Retina (tissue), 1 donor: ENCODE results near the gene DALRD3.

ENCODE experiments used
- DNase-seq: peaks from one replicate; pipeline ENCODE4 v3.0.0-alpha.2; 2016

Gene DALRD3

DNA sequence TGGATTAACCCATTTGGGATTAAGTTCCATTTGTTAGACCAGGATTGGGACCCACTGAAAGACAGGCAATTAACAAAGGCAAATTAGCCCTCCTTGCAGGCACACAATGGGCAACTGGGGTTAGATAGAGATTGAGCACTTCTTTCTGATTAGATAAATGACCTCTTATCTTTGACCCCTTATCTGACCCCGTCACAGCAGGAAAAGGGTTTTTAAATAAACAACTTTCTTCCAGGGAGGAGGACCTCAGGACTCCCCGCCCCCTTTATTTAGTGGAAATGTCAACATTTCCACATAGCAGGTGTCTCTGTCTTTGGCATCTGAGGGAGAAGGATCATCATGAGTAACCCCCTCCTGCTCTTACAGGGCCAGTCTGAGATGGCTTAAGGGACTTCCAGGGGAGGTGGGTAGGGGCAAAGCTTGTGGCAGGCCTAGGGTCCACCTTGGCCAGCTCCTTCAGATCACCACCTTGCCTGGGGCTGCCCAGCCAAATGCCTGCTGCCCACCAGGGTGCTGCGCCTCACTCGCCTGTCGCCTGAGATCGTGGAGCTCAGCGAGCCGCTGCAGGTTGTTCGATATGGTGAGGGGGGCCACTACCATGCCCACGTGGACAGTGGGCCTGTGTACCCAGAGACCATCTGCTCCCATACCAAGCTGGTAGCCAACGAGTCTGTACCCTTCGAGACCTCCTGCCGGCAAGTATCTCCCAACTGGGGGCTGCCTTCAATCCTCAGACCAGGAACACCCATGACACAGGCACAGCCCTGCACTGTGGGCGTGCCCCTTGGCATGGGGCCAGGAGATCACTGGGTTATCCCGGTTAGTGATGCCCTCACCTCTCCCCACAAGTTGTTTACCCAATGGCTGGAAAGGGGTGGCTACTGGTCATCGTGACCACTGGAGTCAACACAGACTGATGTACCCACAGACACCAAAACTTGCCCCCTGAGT is 13.8 kb downstream of the DALRD3 start:
- no peak for DNase-seq

- no peak for DNase-seq
These were observed 17.2 kb downstream of the DALRD3 start for GRCh38 chr3:49001155-49001554.

- DNase-seq, result no peak
These were observed 19.1 kb downstream of the DALRD3 start for GRCh38 chr3:48999085-48999858.

DNA sequence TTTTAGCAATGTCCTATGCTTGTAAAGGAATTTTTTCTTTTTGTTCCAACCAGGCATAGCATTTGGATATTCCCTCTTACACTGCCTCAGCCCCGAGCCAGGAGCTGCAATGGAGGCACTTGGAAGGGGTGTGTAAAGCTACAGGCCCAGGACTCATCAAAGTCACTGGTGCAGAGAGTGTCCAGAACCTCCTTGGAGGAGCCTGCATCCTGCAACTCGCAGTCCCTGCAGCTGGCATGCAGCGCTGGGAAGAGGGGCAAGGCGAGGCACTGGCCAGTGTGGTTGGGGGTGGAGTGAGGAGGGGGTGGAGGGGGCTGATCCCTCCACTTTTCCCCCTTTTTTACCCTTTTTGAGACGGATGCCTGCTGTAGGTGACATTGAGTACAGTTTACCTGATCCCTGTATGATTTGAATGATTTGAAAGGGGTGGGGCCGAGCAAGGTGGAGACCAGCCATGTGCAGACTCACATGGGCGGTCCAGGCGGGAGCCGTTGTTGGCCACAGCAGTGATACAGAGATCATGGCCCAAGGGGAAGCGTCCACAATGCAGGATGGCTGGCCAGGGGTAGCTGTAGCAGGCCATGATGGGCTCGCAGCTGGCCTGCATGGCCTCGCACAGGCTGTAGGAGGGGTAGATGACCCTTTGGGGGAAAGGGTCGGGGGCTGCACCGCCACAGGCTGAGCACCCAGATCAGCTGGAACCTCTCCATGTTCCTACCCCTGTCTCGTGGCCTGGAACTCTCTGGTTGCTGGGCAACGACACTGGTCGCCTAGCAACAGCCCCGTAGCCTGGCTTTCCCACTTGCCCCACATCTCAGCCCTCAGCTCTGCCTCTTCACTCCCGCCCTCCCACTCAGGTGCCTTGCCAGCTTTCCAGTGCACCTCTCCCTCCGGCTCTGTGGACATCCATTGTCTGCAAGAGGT is 20.4 kb downstream of the DALRD3 start:
- DNase-seq, result peak; percentile 98

GRCh38 chr3:48997102-48997635 is 21.2 kb downstream of the DALRD3 start:
- no peak for DNase-seq

- DNase-seq, result no peak
These were observed 21.7 kb downstream of the DALRD3 start for GRCh38 chr3:48996640-48997039.

DNA sequence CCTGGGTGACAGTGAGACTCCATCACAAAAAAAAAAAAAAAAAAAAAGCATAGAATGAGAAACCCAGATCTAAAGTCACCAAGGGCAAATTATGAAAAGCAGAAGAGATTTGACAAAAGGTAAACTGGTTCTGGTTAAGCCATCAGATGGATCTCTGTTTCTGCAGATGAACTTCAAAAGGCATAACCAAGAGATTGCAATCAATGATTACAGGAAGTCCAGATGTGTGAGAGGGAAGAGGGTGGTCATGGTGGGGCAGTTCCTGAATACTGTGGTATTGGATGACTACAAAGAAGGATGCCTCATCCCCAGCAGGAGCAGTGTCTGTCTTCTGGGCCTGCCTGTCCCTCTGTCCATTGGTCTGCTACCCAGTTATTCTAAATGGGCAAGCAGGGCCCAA is 24.5 kb downstream of the DALRD3 start:
- DNase-seq, result no peak

GRCh38 chr3:48991851-48992545 is 26.4 kb downstream of the DALRD3 start:
- DNase-seq, result no peak

GRCh38 chr3:48990636-48991469 is 27.5 kb downstream of the DALRD3 start:
- DNase-seq, result peak; percentile 86

- DNase-seq, result peak; percentile 93
These were observed 28.4 kb downstream of the DALRD3 start, which contains the start of gene P4HTM for GRCh38 chr3:48989796-48990635. P4HTM (plus strand) TSS chr3:48990241; CDS start chr3:48990257, 16 bp downstream.

DNA sequence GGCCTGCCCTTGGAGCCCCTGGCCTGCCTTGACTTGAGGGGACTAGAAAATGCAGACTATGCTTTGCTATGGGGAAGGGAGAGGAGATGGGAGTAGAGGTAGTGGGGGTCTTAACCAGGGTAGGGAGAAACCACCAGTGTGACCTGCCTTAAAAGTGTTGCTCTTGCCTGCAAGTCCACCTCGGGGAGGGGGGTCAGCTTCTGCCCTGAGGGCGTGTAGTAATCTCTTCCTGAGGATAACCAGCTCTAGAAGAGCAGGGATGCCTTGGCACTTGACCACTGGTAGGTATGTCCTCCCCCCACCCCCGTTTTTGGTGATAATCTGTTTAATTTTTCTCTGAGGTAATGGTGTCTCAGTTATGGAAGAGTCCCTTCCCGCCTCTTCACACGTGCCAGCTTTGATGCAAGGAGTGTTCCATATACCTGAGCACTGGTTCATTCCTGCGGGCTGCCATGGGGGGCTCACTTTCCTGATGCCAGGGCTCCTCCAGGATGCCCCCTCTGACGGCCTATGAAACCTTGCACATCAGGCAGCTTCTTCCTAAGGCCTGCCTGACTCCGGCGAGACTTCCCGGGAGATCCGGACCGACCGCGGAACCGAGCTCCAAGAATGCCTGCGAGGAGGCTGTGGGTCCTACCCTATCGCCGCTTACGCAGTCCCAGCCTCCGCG is 29.1 kb downstream of the DALRD3 start:
- no peak for DNase-seq

DNA sequence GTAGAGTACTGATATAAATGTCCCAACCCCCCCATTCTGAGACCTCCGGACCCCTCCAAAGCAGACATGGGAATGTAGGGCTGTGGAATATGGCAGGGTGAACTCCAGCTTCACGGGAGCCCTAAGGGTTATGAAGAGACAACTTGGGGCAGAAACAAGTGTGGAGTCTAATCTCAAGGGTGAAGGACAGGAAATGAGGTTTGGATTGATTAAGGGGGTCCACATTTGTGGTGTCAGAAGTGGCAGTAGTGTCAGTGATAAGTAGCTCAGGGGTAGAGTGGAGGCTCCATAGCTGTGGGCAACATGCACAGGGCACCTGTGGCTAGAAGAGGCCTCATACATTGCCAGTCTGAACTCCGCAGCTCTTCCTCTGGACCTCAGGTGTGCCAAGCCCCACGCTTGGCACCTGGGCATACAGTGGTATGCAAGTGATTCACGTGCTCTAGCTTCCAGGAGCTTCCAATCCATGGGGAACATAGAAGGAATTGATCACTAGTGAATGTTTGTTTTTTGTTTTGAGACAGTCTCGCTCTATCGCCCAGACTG is 32.5 kb downstream of the DALRD3 start:
- DNase-seq, result no peak

DNA sequence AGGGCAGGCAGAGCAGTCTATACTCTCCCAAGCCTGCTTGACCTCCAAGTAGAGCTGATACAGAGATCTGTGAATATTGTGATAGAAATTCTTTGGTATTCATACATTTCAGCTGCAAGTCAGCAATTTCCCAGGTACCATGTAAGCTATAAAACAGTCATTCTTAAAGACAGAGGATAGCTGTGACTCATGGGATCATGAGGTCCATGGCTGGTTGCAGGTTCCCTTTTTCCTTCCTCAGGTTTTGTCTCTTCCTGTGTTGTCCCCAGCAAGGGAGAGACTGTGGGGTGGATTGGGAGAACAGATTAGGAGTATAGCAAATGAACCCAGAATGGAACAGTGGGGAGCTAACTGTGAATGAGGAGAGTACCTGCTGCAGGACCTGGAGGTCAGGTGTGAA is 33.7 kb downstream of the DALRD3 start:
- DNase-seq, result no peak

- no peak for DNase-seq
These were observed 35.3 kb downstream of the DALRD3 start for GRCh38 chr3:48983096-48983495.

- no peak for DNase-seq
These were observed 35.7 kb downstream of the DALRD3 start for GRCh38 chr3:48982686-48983085.

DNA sequence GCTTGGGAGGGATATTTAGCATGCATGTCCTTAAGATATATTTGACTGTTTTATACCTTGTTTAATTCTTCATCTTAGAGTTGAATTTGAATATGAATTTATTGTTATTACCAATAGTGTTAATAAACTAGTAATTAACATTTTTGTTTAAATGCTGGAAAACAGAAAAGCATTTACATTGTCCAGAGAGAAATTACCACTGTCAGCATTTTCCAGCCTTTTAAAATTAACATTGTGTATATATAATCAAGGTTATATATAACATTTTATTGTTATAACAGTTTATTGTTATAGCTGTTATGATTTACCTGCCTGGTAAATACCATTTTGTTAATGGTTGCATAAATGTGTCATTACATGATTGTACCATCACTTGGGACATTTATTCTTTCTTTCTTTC is 36.4 kb downstream of the DALRD3 start:
- no peak for DNase-seq

- no peak for DNase-seq
These were observed 38.1 kb downstream of the DALRD3 start for GRCh38 chr3:48980295-48980694.

GRCh38 chr3:48979451-48979850 is 38.9 kb downstream of the DALRD3 start:
- no peak for DNase-seq
